Liver (tissue), 3 donors: Measurements from ENCODE around the gene CEACAM19.

ENCODE experiments used
- FOXA1 ChIP-seq: IDR thresholded peaks from 2 replicates; pipeline ENCODE4 v1.6.1; 2016; ENCODE audit warnings: antibody characterized with exemption
- GABPA ChIP-seq, 2 donors: IDR thresholded peaks in 1 of 2; conservative IDR thresholded peaks in 1 of 2; 2 replicates each; pipeline ENCODE4 v1.6.1; 2016; ENCODE audit warnings: antibody characterized with exemption in 2 of 2, mild to moderate bottlenecking in 1 of 2, moderate library complexity in 1 of 2
- HNF4A ChIP-seq, 2 donors: conservative IDR thresholded peaks; 2 replicates each; pipeline ENCODE4 v1.6.1; 2016; ENCODE audit warnings: antibody characterized with exemption in 2 of 2, mild to moderate bottlenecking in 2 of 2
- JUND ChIP-seq, 2 donors: IDR thresholded peaks; 2 replicates each; pipeline ENCODE4 v1.6.1; 2016; ENCODE audit warnings: antibody characterized with exemption in 2 of 2
- NR2F2 ChIP-seq: IDR thresholded peaks from 2 replicates; pipeline ENCODE4 v1.6.1; 2016; ENCODE audit warnings: antibody characterized with exemption
- RAD21 ChIP-seq, 2 donors: IDR thresholded peaks; 2 replicates each; pipeline ENCODE4 v1.6.1; 2016; ENCODE audit warnings: antibody characterized with exemption in 2 of 2, mild to moderate bottlenecking in 2 of 2
- YY1 ChIP-seq: IDR thresholded peaks from 2 replicates; pipeline ENCODE4 v1.6.1; 2016; ENCODE audit warnings: antibody characterized with exemption, mild to moderate bottlenecking
- TF ChIP-seq, protein P1 (sequence below): fragments of 150-350 bp; IDR thresholded peaks from 2 replicates; pipeline ENCODE4 v1.5.1; 2017; ENCODE audit warnings: improper control_type of control experiment, low read depth, low read length; ENCODE audit not compliant: missing input control
- TF ChIP-seq, protein P2 (sequence below): IDR thresholded peaks from 2 replicates; pipeline ENCODE4 v1.6.1; 2016; ENCODE audit warnings: antibody characterized with exemption, mild to moderate bottlenecking
- TF ChIP-seq, protein P3 (sequence below): IDR thresholded peaks from 2 replicates; pipeline ENCODE4 v1.6.1; 2016; ENCODE audit warnings: antibody characterized with exemption
- TF ChIP-seq, protein P4 (sequence below): IDR thresholded peaks from 2 replicates; pipeline ENCODE4 v1.6.1; 2016; ENCODE audit warnings: antibody characterized with exemption
- donor health status: healthy.
- donor health status: healthy.

DNA sequence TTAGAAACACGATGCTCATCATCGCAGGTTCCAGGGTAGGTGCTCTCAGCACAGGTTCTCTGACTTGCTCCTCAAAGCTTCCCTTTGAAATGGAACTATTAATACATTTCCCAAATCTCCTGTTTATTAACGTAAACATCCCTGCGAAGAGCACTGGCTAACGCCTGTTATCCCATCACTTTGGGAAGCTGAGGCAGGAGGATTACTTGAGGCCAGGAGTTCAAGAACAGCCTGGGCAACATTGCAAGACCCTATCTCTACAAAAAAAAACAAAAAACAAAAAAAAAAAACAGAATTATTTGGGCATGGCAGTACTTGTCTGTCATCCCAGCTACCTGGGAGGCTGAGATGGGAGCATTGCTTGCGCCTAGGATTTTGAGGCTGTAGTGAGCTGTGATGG, 46.3 kb downstream of the CEACAM19 start:
- TF ChIP-seq, protein P1, sequence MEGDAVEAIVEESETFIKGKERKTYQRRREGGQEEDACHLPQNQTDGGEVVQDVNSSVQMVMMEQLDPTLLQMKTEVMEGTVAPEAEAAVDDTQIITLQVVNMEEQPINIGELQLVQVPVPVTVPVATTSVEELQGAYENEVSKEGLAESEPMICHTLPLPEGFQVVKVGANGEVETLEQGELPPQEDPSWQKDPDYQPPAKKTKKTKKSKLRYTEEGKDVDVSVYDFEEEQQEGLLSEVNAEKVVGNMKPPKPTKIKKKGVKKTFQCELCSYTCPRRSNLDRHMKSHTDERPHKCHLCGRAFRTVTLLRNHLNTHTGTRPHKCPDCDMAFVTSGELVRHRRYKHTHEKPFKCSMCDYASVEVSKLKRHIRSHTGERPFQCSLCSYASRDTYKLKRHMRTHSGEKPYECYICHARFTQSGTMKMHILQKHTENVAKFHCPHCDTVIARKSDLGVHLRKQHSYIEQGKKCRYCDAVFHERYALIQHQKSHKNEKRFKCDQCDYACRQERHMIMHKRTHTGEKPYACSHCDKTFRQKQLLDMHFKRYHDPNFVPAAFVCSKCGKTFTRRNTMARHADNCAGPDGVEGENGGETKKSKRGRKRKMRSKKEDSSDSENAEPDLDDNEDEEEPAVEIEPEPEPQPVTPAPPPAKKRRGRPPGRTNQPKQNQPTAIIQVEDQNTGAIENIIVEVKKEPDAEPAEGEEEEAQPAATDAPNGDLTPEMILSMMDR: no peak
- TF ChIP-seq, protein P2, sequence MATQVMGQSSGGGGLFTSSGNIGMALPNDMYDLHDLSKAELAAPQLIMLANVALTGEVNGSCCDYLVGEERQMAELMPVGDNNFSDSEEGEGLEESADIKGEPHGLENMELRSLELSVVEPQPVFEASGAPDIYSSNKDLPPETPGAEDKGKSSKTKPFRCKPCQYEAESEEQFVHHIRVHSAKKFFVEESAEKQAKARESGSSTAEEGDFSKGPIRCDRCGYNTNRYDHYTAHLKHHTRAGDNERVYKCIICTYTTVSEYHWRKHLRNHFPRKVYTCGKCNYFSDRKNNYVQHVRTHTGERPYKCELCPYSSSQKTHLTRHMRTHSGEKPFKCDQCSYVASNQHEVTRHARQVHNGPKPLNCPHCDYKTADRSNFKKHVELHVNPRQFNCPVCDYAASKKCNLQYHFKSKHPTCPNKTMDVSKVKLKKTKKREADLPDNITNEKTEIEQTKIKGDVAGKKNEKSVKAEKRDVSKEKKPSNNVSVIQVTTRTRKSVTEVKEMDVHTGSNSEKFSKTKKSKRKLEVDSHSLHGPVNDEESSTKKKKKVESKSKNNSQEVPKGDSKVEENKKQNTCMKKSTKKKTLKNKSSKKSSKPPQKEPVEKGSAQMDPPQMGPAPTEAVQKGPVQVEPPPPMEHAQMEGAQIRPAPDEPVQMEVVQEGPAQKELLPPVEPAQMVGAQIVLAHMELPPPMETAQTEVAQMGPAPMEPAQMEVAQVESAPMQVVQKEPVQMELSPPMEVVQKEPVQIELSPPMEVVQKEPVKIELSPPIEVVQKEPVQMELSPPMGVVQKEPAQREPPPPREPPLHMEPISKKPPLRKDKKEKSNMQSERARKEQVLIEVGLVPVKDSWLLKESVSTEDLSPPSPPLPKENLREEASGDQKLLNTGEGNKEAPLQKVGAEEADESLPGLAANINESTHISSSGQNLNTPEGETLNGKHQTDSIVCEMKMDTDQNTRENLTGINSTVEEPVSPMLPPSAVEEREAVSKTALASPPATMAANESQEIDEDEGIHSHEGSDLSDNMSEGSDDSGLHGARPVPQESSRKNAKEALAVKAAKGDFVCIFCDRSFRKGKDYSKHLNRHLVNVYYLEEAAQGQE: no peak
- TF ChIP-seq RAD21 (IDR thresholded peaks at IDR 0.05): no peak
- TF ChIP-seq, protein P3, sequence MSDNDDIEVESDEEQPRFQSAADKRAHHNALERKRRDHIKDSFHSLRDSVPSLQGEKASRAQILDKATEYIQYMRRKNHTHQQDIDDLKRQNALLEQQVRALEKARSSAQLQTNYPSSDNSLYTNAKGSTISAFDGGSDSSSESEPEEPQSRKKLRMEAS: no peak
- TF ChIP-seq HNF4A (conservative IDR thresholded peaks at IDR 0.05): no peak
- TF ChIP-seq, protein P4, sequence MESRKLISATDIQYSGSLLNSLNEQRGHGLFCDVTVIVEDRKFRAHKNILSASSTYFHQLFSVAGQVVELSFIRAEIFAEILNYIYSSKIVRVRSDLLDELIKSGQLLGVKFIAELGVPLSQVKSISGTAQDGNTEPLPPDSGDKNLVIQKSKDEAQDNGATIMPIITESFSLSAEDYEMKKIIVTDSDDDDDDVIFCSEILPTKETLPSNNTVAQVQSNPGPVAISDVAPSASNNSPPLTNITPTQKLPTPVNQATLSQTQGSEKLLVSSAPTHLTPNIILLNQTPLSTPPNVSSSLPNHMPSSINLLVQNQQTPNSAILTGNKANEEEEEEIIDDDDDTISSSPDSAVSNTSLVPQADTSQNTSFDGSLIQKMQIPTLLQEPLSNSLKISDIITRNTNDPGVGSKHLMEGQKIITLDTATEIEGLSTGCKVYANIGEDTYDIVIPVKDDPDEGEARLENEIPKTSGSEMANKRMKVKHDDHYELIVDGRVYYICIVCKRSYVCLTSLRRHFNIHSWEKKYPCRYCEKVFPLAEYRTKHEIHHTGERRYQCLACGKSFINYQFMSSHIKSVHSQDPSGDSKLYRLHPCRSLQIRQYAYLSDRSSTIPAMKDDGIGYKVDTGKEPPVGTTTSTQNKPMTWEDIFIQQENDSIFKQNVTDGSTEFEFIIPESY: no peak
- TF ChIP-seq YY1: no peak
- no peak for TF ChIP-seq FOXA1
- no peak for TF ChIP-seq NR2F2
- no peak for TF ChIP-seq GABPA (IDR thresholded peaks at IDR 0.05 in 1 of 2, conservative IDR thresholded peaks at IDR 0.05 in 1 of 2)
- TF ChIP-seq JUND (IDR thresholded peaks at IDR 0.05): no peak
